HepG2 (cell line): Measurements from ENCODE around the gene MAN1A2. TPM values are rescaled to one million over a fixed set of nuclear protein-coding genes. Genes with fewer than 3 reads are reported as not detected.

ENCODE experiments used
- ATAC-seq: fragments of 200-7000 bp; cut with Tn5 transposase; 3 replicates; pipeline ENCODE4 v1.9.1; 2020; ENCODE audit warnings: mild to moderate bottlenecking, moderate library complexity
- BruUV-seq: library from RNA; stranded (reverse); fragments of 400-500 nt; replicated peaks from 2 replicates; lab custom pipeline; 2021; lab: Mats Ljungman, UMichigan
- CTCF ChIA-PET: fragments of 300-600 bp; formaldehyde crosslinking; extraction: SDS; loops from one replicate; lab custom pipeline; 2021; ENCODE audit warnings: low total read pairs, inconsistent platforms, low intra/inter-chr PET ratio; lab: Yijun Ruan, JAX
- POLR2A ChIA-PET: fragments of 350-600 bp; sonication (Branson Sonifier 250); formaldehyde crosslinking; loops from one replicate; lab custom pipeline; 2020; ENCODE audit warnings: antibody characterized with exemption, inconsistent platforms; lab: Yijun Ruan, JAX
- DNase-seq: peaks from one replicate; pipeline ENCODE4 v3.0.0-alpha.2; 2015; ENCODE audit warnings: low spot score
- FAIRE-seq: peaks from 3 replicates; lab custom pipeline; 2011; peaks lifted over from hg19 to GRCh38; lab: Jason Lieb, UNC
- H2AFZ ChIP-seq: one replicate; pipeline ENCODE4 v1.6.1; 2011; ENCODE audit warnings: low read length, inconsistent platforms
- H3K27ac ChIP-seq: fragments of 300-600 bp; 3 replicates; pipeline ENCODE4 v1.8.0; 2011; ENCODE audit warnings: mixed run types, mild to moderate bottlenecking, mixed read lengths, low read length, inconsistent platforms; ENCODE audit not compliant: insufficient read depth; ENCODE audit errors: extremely low read length
- H3K27me3 ChIP-seq, 2 experiments: fragments of 200-600 bp in 1 of 2; 2 replicates in 1 of 2; 3 replicates in 1 of 2; pipeline versions ENCODE4 v1.6.0 to v1.8.0; 2011; ENCODE audit warnings: low read length in 2 of 2, mild to moderate bottlenecking in 2 of 2, moderate library complexity in 2 of 2, inconsistent platforms in 1 of 2; ENCODE audit not compliant: insufficient read depth in 2 of 2, control insufficient read depth in 1 of 2
- H3K36me3 ChIP-seq, 2 experiments: fragments of 200-600 bp in 1 of 2; replicated peaks in 1 of 2; 2 replicates in 1 of 2; 3 replicates in 1 of 2; pipeline versions ENCODE4 v1.5.1 to v1.8.0; 2011; ENCODE audit warnings: low read length in 2 of 2, inconsistent platforms in 1 of 2; ENCODE audit not compliant: insufficient read depth in 2 of 2, control insufficient read depth in 1 of 2
- H3K4me1 ChIP-seq: 2 replicates; pipeline ENCODE4 v1.5.1; 2012; ENCODE audit warnings: low read length, inconsistent platforms; ENCODE audit not compliant: insufficient read depth
- H3K4me2 ChIP-seq: 2 replicates; pipeline ENCODE4 v1.6.0; 2011; ENCODE audit warnings: low read depth, low read length, inconsistent platforms
- H3K4me3 ChIP-seq, 3 experiments: fragments of 200-600 bp in 1 of 3; sonication (generic), shearing (Covaris generic) in 1 of 3; replicated peaks in 1 of 3; 2 replicates each; pipeline ENCODE4 v1.5.1; 2011 to 2016; ENCODE audit warnings: low read length in 3 of 3, inconsistent platforms in 2 of 3, low read depth in 2 of 3, mild to moderate bottlenecking in 2 of 3, control low read depth in 1 of 3, mixed read lengths in 1 of 3; ENCODE audit not compliant: insufficient read depth in 1 of 3
- H3K79me2 ChIP-seq: one replicate; pipeline ENCODE4 v1.6.1; 2011; ENCODE audit warnings: low read length, inconsistent platforms; ENCODE audit not compliant: insufficient read depth
- H3K9ac ChIP-seq: 2 replicates; pipeline ENCODE4 v1.6.0; 2011; ENCODE audit warnings: mild to moderate bottlenecking, low read depth, low read length, inconsistent platforms; ENCODE audit not compliant: insufficient read depth
- H3K9me3 ChIP-seq: 2 replicates; pipeline ENCODE4 v1.5.1; 2012; ENCODE audit warnings: mild to moderate bottlenecking, low read length
- H4K20me1 ChIP-seq: 2 replicates; pipeline ENCODE4 v1.6.0; 2011; ENCODE audit warnings: inconsistent platforms, mild to moderate bottlenecking, low read length, moderate library complexity; ENCODE audit not compliant: insufficient read depth
- ATAD3A ChIP-seq: sonication (generic); formaldehyde crosslinking; IDR thresholded peaks from 2 replicates; pipeline ENCODE4 v1.4.0; 2020; ENCODE audit warnings: missing genetic modification reagents
- HCFC1 ChIP-seq: fragments of 150-350 bp; IDR thresholded peaks from 2 replicates; pipeline ENCODE4 v1.6.1; 2014; ENCODE audit warnings: low read depth, low read length
- HOXA5 ChIP-seq: sonication (generic); formaldehyde crosslinking; IDR thresholded peaks from 2 replicates; pipeline ENCODE4 v1.4.0; 2020; ENCODE audit warnings: missing genetic modification reagents
- SP1 ChIP-seq, 2 experiments: fragments of 450-650 bp in 1 of 2; sonication (generic) in 1 of 2; formaldehyde crosslinking in 1 of 2; IDR thresholded peaks; 2 replicates each; pipeline versions ENCODE4 v1.4.0 to v1.6.1; 2016 to 2020; ENCODE audit warnings: missing genetic modification reagents in 1 of 2
- TEAD3 ChIP-seq: optimal IDR thresholded peaks from 2 replicates; pipeline ENCODE3; 2016; ENCODE audit warnings: borderline replicate concordance
- ZNF451 ChIP-seq: sonication (generic); formaldehyde crosslinking; IDR thresholded peaks from 2 replicates; pipeline ENCODE4 v1.5.0; 2020; ENCODE audit warnings: mild to moderate bottlenecking, missing genetic modification reagents
- ZNF703 ChIP-seq: sonication (generic); formaldehyde crosslinking; IDR thresholded peaks from 2 replicates; pipeline ENCODE4 v1.5.1; 2020; ENCODE audit warnings: missing genetic modification reagents, mild to moderate bottlenecking, moderate library complexity, borderline replicate concordance
- ZNF792 ChIP-seq: IDR thresholded peaks from 2 replicates; pipeline ENCODE4 v1.6.1; 2016
- WGBS: methylation state at CpG from one replicate; pipeline ENCODE4 v1.1.6; 2017; ENCODE audit warnings: low lambda C conversion rate; 5-methylcytosine and 5-hydroxymethylcytosine counted together
- in situ Hi-C: cut with HindIII; loops from 2 replicates; pipeline ENCODE4 v1.10.0; 2017; ENCODE audit warnings: low pct_unique_long_range_greater_than_20kb; ENCODE audit not compliant: extremely low pct_ligation_motif_present
- intact Hi-C: fragments of 100-400 bp; cut with micrococcal nuclease; formaldehyde crosslinking; loops from one replicate; pipeline ENCODE4 v1.10.0; 2022; ENCODE audit not compliant: unreplicated experiment
- polyA plus RNA-seq, 8 experiments: library from polyadenylated mRNA; depleted of rRNA in 3 of 8; stranded (reverse) in 7 of 8; unstranded in 1 of 8; fragments of >200 nt; fragmentation: Illumina TruSeq in 4 of 8; extraction: Trizol in 4 of 8; gene quantifications; 2 replicates each; pipeline versions ENCODE4 v1.2.1 to v1.2.3, GENCODE V29; 2011 to 2016; ENCODE audit warnings: low read depth in 4 of 8, missing spikeins in 1 of 8, mixed read lengths in 1 of 8; ENCODE audit not compliant: insufficient read depth in 1 of 8
- total RNA-seq, 5 experiments: library from RNA; depleted of rRNA; stranded (reverse); fragments of >200 nt; fragmentation: Illumina TruSeq; extraction: Trizol; gene quantifications; 2 replicates each; pipeline ENCODE4 v1.2.3, GENCODE V29; 2016; ENCODE audit warnings: low read depth in 1 of 5
- TF ChIP-seq, protein P1 (sequence below): IDR thresholded peaks from 2 replicates; pipeline ENCODE4 v1.6.1; 2018; ENCODE audit warnings: missing genetic modification reagents
- TF ChIP-seq, protein P2 (sequence below), 2 experiments: fragments of 450-650 bp in 1 of 2; sonication (generic) in 1 of 2; formaldehyde crosslinking; IDR thresholded peaks; 2 replicates each; pipeline versions ENCODE4 v1.5.0 to v1.8.0; 2020 to 2022; ENCODE audit warnings: mild to moderate bottlenecking in 1 of 2, missing genetic modification reagents in 1 of 2
- TF ChIP-seq, protein P3 (sequence below): sonication (generic); formaldehyde crosslinking; IDR thresholded peaks from 2 replicates; pipeline ENCODE4 v1.5.1; 2020; ENCODE audit warnings: mild to moderate bottlenecking, missing genetic modification reagents, borderline replicate concordance
- TF ChIP-seq, protein P4 (sequence below): sonication (generic); formaldehyde crosslinking; IDR thresholded peaks from 2 replicates; pipeline ENCODE4 v1.4.0; 2020; ENCODE audit warnings: mild to moderate bottlenecking, missing genetic modification reagents
- TF ChIP-seq, protein P5 (sequence below): sonication (generic); formaldehyde crosslinking; IDR thresholded peaks from 2 replicates; pipeline ENCODE4 v1.5.1; 2020; ENCODE audit warnings: missing genetic modification reagents, mild to moderate bottlenecking, borderline replicate concordance
- TF ChIP-seq, protein P6 (sequence below): sonication (generic); formaldehyde crosslinking; IDR thresholded peaks from 2 replicates; pipeline ENCODE4 v1.9.0; 2021; ENCODE audit warnings: missing genetic modification reagents, borderline replicate concordance
- TF ChIP-seq, protein P7 (sequence below): sonication (generic); formaldehyde crosslinking; IDR thresholded peaks from 2 replicates; pipeline ENCODE4 v1.5.1; 2020; ENCODE audit warnings: missing genetic modification reagents, mild to moderate bottlenecking, borderline replicate concordance

Gene MAN1A2
- total and polyA plus RNA-seq, 2 of the 13 experiments (the other 11 are each of a cell fraction or from before 2014, with no cell fraction given): 8.0 to 19.9 TPM

DNA sequence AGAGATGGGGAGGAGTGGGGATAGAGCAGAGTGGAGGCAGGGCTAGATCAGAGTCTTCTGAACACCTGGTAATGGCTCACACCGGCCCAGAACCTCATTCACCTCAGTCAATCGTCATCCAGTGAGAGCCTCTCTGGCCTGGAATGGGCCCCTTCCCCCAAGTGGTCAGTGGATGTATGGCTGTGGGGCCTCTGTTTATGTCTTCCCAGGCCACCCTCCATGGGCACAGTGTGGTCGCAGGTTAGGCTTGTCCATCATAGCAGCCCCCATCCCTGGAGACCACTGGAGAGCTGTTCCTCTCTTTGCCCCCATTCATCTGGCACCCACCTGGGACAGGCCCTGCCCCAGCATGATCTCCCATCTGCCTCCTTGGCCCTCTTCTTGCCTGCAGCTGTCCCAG is 209.0 kb downstream of the MAN1A2 start:
- H3K27ac ChIP-seq: no peak overlapping the region
- FAIRE-seq (no peak), ATAC-seq (no peak), DNase-seq (no peak)
- no TSS peak for BruUV-seq
- H3K27me3 ChIP-seq: peaks cover 0 to 1% of the 10 kb centered on the region in 2 experiments; a peak in 2 of 5 replicates
- peaks cover 28% of the 10 kb centered on the region for H3K4me1 ChIP-seq
- 38% methylated on average over 2 of the region's 3 CpGs for WGBS
- H3K4me2 ChIP-seq: no peak overlapping the region
- intact Hi-C loops: no loop called here
- H3K9me3 ChIP-seq: no peaks in the 10 kb centered on the region
- in situ Hi-C loops: no loop called here
- H3K79me2 ChIP-seq: no peaks in the 10 kb centered on the region
- H4K20me1 ChIP-seq: no peaks in the 10 kb centered on the region
- H3K36me3 ChIP-seq: no peaks in the 10 kb centered on the region
- CTCF ChIA-PET: no interaction called here
- no peak overlapping the region for H3K9ac ChIP-seq
- H2AFZ ChIP-seq: no peak overlapping the region
- H3K4me3 ChIP-seq: no peak overlapping the region
- POLR2A ChIA-PET: no interaction called here
- TF ChIP-seq HOXA5 (CRISPR knock-in tag): no peak
- TF ChIP-seq, protein P1, sequence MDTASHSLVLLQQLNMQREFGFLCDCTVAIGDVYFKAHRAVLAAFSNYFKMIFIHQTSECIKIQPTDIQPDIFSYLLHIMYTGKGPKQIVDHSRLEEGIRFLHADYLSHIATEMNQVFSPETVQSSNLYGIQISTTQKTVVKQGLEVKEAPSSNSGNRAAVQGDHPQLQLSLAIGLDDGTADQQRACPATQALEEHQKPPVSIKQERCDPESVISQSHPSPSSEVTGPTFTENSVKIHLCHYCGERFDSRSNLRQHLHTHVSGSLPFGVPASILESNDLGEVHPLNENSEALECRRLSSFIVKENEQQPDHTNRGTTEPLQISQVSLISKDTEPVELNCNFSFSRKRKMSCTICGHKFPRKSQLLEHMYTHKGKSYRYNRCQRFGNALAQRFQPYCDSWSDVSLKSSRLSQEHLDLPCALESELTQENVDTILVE (CRISPR knock-in tag): no peak
- TF ChIP-seq ZNF451: no peak
- TF ChIP-seq ZNF792 (CRISPR knock-in tag): no peak
- TF ChIP-seq TEAD3 (CRISPR knock-in tag): no peak
- TF ChIP-seq, protein P2, sequence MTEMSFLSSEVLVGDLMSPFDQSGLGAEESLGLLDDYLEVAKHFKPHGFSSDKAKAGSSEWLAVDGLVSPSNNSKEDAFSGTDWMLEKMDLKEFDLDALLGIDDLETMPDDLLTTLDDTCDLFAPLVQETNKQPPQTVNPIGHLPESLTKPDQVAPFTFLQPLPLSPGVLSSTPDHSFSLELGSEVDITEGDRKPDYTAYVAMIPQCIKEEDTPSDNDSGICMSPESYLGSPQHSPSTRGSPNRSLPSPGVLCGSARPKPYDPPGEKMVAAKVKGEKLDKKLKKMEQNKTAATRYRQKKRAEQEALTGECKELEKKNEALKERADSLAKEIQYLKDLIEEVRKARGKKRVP (CRISPR knock-in tag; IDR thresholded peaks at IDR 0.05): no peak
- TF ChIP-seq, protein P3, sequence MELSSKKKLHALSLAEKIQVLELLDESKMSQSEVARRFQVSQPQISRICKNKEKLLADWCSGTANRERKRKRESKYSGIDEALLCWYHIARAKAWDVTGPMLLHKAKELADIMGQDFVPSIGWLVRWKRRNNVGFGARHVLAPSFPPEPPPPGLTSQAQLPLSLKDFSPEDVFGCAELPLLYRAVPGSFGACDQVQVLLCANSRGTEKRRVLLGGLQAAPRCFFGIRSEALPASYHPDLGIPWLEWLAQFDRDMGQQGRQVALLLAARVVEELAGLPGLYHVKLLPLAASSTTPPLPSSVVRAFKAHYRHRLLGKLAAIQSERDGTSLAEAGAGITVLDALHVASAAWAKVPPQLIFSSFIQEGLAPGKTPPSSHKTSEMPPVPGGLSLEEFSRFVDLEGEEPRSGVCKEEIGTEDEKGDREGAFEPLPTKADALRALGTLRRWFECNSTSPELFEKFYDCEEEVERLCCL (CRISPR knock-in tag): no peak
- TF ChIP-seq HCFC1: no peak
- TF ChIP-seq, protein P4, sequence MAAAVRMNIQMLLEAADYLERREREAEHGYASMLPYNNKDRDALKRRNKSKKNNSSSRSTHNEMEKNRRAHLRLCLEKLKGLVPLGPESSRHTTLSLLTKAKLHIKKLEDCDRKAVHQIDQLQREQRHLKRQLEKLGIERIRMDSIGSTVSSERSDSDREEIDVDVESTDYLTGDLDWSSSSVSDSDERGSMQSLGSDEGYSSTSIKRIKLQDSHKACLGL (CRISPR knock-in tag): no peak
- TF ChIP-seq, protein P5, sequence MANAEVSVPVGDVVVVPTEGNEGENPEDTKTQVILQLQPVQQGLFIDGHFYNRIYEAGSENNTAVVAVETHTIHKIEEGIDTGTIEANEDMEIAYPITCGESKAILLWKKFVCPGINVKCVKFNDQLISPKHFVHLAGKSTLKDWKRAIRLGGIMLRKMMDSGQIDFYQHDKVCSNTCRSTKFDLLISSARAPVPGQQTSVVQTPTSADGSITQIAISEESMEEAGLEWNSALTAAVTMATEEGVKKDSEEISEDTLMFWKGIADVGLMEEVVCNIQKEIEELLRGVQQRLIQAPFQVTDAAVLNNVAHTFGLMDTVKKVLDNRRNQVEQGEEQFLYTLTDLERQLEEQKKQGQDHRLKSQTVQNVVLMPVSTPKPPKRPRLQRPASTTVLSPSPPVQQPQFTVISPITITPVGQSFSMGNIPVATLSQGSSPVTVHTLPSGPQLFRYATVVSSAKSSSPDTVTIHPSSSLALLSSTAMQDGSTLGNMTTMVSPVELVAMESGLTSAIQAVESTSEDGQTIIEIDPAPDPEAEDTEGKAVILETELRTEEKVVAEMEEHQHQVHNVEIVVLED (CRISPR knock-in tag): no peak
- no peak for TF ChIP-seq SP1 (IDR thresholded peaks at IDR 0.05)
- no peak for TF ChIP-seq SP1 (CRISPR knock-in tag; IDR thresholded peaks at IDR 0.05)
- no peak for TF ChIP-seq ATAD3A
- TF ChIP-seq ZNF703 (CRISPR knock-in tag): no peak
- TF ChIP-seq, protein P6, sequence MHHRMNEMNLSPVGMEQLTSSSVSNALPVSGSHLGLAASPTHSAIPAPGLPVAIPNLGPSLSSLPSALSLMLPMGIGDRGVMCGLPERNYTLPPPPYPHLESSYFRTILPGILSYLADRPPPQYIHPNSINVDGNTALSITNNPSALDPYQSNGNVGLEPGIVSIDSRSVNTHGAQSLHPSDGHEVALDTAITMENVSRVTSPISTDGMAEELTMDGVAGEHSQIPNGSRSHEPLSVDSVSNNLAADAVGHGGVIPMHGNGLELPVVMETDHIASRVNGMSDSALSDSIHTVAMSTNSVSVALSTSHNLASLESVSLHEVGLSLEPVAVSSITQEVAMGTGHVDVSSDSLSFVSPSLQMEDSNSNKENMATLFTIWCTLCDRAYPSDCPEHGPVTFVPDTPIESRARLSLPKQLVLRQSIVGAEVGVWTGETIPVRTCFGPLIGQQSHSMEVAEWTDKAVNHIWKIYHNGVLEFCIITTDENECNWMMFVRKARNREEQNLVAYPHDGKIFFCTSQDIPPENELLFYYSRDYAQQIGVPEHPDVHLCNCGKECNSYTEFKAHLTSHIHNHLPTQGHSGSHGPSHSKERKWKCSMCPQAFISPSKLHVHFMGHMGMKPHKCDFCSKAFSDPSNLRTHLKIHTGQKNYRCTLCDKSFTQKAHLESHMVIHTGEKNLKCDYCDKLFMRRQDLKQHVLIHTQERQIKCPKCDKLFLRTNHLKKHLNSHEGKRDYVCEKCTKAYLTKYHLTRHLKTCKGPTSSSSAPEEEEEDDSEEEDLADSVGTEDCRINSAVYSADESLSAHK (CRISPR knock-in tag): no peak
- TF ChIP-seq, protein P7, sequence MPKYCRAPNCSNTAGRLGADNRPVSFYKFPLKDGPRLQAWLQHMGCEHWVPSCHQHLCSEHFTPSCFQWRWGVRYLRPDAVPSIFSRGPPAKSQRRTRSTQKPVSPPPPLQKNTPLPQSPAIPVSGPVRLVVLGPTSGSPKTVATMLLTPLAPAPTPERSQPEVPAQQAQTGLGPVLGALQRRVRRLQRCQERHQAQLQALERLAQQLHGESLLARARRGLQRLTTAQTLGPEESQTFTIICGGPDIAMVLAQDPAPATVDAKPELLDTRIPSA (CRISPR knock-in tag): no peak
